ENCODE results near the gene SYDE2. TPM values are rescaled to one million over a fixed set of nuclear protein-coding genes. Genes with fewer than 3 reads are reported as not detected.

SYDE2 gene
- polyA plus RNA-seq, 1 of the 3 experiments (the other 2 are of a cell fraction), result not detected

Small RNA genes within 50 kb of the gene (small RNA-seq; reads per million reads assigned to genes)
- gene MIR4423, result 0 reads per million in 7 experiments

Other genes with a start within 250 kb of the SYDE2 start
- not detected in 2 replicates for gene MCOLN2, start 203.9 kb downstream of the SYDE2 start, polyA plus RNA-seq (2012; rRNA removed)
- not detected in 2 replicates for gene MCOLN3, start 152.5 kb downstream of the SYDE2 start, polyA plus RNA-seq (2012; rRNA removed)
- gene C1orf52, start 58.6 kb upstream of the SYDE2 start, polyA plus RNA-seq (2012; rRNA removed), result 23.4 and 24.3 TPM in 2 replicates
- 5.8 and 6.6 TPM in 2 replicates for gene BCL10, start 75.6 kb upstream of the SYDE2 start, polyA plus RNA-seq (2012; rRNA removed)